ENCODE data around the gene ICOSLG. TPM values are rescaled to one million over a fixed set of nuclear protein-coding genes. Genes with fewer than 3 reads are reported as not detected.

ICOSLG gene, protein sequence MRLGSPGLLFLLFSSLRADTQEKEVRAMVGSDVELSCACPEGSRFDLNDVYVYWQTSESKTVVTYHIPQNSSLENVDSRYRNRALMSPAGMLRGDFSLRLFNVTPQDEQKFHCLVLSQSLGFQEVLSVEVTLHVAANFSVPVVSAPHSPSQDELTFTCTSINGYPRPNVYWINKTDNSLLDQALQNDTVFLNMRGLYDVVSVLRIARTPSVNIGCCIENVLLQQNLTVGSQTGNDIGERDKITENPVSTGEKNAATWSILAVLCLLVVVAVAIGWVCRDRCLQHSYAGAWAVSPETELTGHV
- total RNA-seq: 0.31 TPM

DNA sequence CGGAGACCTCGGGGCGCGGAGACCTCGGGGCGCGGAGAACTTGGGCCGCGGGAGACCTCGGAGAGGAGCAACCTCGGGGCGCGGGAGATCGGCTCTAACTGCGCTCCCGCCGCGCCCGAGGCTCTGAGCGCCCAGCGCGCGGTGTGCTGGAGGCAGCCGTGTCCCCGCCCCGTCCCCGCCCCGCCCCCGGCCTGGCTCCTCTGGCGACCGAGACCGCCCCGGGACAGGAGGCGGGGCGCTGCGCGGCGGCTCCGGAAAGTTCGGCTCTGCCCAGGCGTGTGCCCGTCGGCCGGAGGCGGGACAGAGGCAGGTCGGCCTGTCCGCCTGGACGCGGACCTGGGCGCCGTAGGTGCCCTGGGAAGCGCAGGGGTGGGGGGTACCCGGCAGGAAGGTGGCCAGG lies at the start of gene ICOSLG:
TSS of gene ICOSLG (minus strand) at position 102 of the 400 bp plus-strand sequence. CDS start 126 bp downstream, outside the sequence.

DNA sequence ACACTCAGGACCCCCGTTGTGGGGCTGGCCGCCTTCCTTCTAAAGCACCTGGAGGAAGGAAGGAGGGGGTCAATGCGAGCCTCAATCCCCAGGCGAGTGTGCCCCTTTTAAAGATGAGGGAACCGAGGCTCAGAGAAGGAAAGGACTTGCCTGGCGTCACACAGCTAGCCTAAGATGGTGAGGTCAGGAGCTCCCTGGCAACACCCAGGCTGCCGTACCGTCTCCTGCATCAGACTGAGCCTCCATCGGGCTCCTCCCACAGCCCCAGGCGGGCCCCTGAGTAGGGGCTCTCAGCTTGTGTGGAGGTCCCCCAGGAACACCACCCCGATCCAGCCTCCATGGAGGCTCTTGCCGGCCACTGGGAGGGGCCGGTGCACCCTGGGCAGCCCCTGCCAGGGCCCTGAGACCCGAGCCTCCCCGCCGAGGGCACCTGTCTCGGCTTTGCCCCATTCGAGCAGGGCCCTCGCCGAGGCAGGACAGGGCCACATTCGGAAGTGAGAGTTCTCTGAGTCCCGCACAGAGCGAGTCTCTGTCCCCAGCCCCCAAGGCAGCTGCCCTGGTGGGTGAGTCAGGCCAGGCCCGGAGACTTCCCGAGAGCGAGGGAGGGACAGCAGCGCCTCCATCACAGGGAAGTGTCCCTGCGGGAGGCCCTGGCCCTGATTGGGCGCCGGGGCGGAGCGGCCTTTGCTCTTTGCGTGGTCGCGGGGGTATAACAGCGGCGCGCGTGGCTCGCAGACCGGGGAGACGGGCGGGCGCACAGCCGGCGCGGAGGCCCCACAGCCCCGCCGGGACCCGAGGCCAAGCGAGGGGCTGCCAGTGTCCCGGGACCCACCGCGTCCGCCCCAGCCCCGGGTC lies 44.6 kb upstream of the ICOSLG start, which contains the start of gene AIRE:
TSS of gene AIRE (plus strand) at position 739 of the 855 bp plus-strand sequence. CDS start 131 bp downstream, outside the sequence.

DNA sequence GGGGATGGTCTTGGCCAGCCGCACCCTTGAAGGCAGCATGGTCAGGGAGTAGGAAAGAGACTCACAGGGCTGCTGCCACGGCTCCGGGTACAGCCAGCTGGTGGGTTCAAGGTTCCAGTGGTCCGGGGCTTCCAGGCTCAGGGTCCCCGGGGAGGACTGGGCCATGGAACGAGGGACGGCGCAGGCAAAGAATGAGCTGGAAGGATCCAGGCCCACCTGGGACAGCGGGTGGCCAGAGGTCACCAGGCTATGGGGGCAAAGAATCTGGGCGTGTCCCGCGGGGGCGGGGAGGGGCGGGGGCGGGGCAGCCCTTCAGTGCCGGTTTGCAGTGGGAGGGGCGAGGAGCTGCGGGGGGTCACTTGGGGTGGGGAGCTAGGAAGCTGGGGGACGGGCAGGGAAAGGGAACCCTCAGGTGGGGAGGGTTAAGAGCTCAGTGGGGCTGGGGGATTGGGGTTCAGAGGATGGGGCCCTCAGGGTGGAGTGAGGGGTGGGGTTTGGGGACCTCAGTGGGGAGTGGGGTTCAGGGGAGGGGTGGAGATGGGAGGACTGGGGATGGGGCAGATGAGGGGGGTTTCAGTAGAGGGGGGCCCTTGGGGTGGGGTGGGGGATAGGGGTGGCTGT lies 21.0 kb upstream of the ICOSLG start, which contains the start of gene DNMT3L:
TSS of gene DNMT3L (minus strand) at position 223 of the 621 bp plus-strand sequence. CDS start 638 bp downstream, outside the sequence.

Small RNA genes lying within 50 kb of the gene (small RNA-seq; reads per million reads assigned to genes)
- not detected for gene AP001059.3 (ENCODE audit: low replicate concordance)

Other genes starting within 250 kb of the ICOSLG start
- gene TRAPPC10, start 228.6 kb downstream of the ICOSLG start, total RNA-seq: 29.7 TPM
- gene PWP2, start 133.5 kb downstream of the ICOSLG start, total RNA-seq: 8.1 TPM
- gene GATD3, start 107.3 kb downstream of the ICOSLG start, total RNA-seq: 22.8 TPM
- gene DNMT3L, start 21.0 kb upstream of the ICOSLG start, total RNA-seq: not detected
- not detected for gene AIRE, start 44.9 kb upstream of the ICOSLG start, total RNA-seq
- 106 TPM for gene PFKL, start 59.1 kb upstream of the ICOSLG start, total RNA-seq
- 15.3 TPM for gene CFAP410, start 98.4 kb upstream of the ICOSLG start, total RNA-seq
- 2.8 TPM for gene TRPM2, start 112.7 kb upstream of the ICOSLG start, total RNA-seq
- gene LRRC3, start 214.6 kb upstream of the ICOSLG start, total RNA-seq: 13.5 TPM